BLaER1 treated with 17β-estradiol and CSF1 and Interleukin-3, amounts not matched to agents 10 nM and 100 nM (cell line): ENCODE results near the gene EP400.
A peak's percentile ranks its signal among the peaks of the same experiment; 100 is the strongest.

Source experiments
- H3K27ac ChIP-seq, 11 experiments: shearing (Covaris generic); formaldehyde crosslinking; 2 replicates each; pipeline ENCODE4 v1.8.1; 2022
- H3K27me3 ChIP-seq, 11 experiments: shearing (Covaris generic); formaldehyde crosslinking; 2 replicates each; pipeline ENCODE4 v1.8.1; 2022
- H3K36me3 ChIP-seq, 11 experiments: shearing (Covaris generic); formaldehyde crosslinking; 2 replicates each; pipeline ENCODE4 v1.8.1; 2022
- H3K4me1 ChIP-seq, 10 experiments: shearing (Covaris generic); formaldehyde crosslinking; 2 replicates each; pipeline ENCODE4 v1.8.1; 2022
- H3K4me2 ChIP-seq, 11 experiments: shearing (Covaris generic); formaldehyde crosslinking; 2 replicates each; pipeline ENCODE4 v1.8.1; 2022
- H3K4me3 ChIP-seq, 10 experiments: shearing (Covaris generic); formaldehyde crosslinking; 2 replicates each; pipeline ENCODE4 v1.8.1; 2022
- H3K9ac ChIP-seq, 11 experiments: shearing (Covaris generic); formaldehyde crosslinking; 2 replicates each; pipeline ENCODE4 v1.8.1; 2022
- H3K9me3 ChIP-seq, 11 experiments: shearing (Covaris generic); formaldehyde crosslinking; replicated peaks in 1 of 11; 2 replicates each; pipeline ENCODE4 v1.8.1; 2022
- H4K20me1 ChIP-seq, 11 experiments: shearing (Covaris generic); formaldehyde crosslinking; 2 replicates each; pipeline ENCODE4 v1.8.1; 2022
- Cebpa-rat ChIP-seq, 11 experiments: shearing (Covaris generic); IDR thresholded peaks; 2 replicates each; pipeline ENCODE4 v1.8.1; 2022

EP400 gene

GRCh38 chr12:131941116-131941986 is 8.4 kb upstream of the EP400 start:
- no peaks in the 10 kb centered on the region for H3K9me3 ChIP-seq
- no peak overlapping the region for H3K4me3 ChIP-seq
- TF ChIP-seq Cebpa-rat (IDR thresholded peaks at IDR 0.05) = no peak
- no peak overlapping the region for H3K4me2 ChIP-seq
- H3K27ac ChIP-seq = no peak overlapping the region
- H3K27me3 ChIP-seq = no peaks in the 10 kb centered on the region
- peaks cover 0 to 94% (median 56%) of the 10 kb centered on the region in 11 experiments; a peak in 18 of 22 replicates for H4K20me1 ChIP-seq
- peaks cover 78 to 92% (median 90%) of the 10 kb centered on the region in 11 experiments for H3K36me3 ChIP-seq
- H3K4me1 ChIP-seq = peaks cover 0 to 12% (median 2%) of the 10 kb centered on the region in 10 experiments; a peak in 4 of 20 replicates
- H3K9ac ChIP-seq = no peak overlapping the region

GRCh38 chr12:131941987-131942341 is 7.8 kb upstream of the EP400 start:
- H3K36me3 ChIP-seq = peaks cover 72 to 86% (median 84%) of the 10 kb centered on the region in 11 experiments
- H3K27ac ChIP-seq = no peak overlapping the region
- H3K9me3 ChIP-seq = no peaks in the 10 kb centered on the region
- no peak overlapping the region for H3K9ac ChIP-seq
- no peak for TF ChIP-seq Cebpa-rat (IDR thresholded peaks at IDR 0.05)
- H3K4me2 ChIP-seq = no peak overlapping the region
- peaks cover 0 to 12% (median 2%) of the 10 kb centered on the region in 10 experiments; a peak in 5 of 20 replicates for H3K4me1 ChIP-seq
- peaks cover 0 to 92% (median 56%) of the 10 kb centered on the region in 11 experiments; a peak in 18 of 22 replicates for H4K20me1 ChIP-seq
- H3K27me3 ChIP-seq = no peaks in the 10 kb centered on the region
- H3K4me3 ChIP-seq = no peak overlapping the region

GRCh38 chr12:131942671-131943070 is 7.1 kb upstream of the EP400 start:
- Histone ChIP-seq H3K9me3 (no peaks in the 10 kb centered on the region), H3K36me3 (peaks cover 70 to 79% (median 77%) of the 10 kb centered on the region in 11 experiments), H4K20me1 (peaks cover 0 to 89% (median 54%) of the 10 kb centered on the region in 11 experiments; a peak in 18 of 22 replicates), H3K27ac (no peak overlapping the region), H3K4me3 (no peak overlapping the region), H3K27me3 (no peaks in the 10 kb centered on the region), H3K9ac (no peak overlapping the region), H3K4me2 (no peak overlapping the region), H3K4me1 (peaks cover 0 to 18% (median 6%) of the 10 kb centered on the region in 10 experiments; a peak in 10 of 20 replicates)
- no peak for TF ChIP-seq Cebpa-rat (IDR thresholded peaks at IDR 0.05)

- H4K20me1 ChIP-seq = peaks cover 0 to 81% (median 50%) of the 10 kb centered on the region in 11 experiments; a peak in 18 of 22 replicates
- peaks cover 63 to 72% (median 70%) of the 10 kb centered on the region in 11 experiments for H3K36me3 ChIP-seq
Measured at GRCh38 chr12:131943389-131943788, 6.4 kb upstream of the EP400 start.

DNA sequence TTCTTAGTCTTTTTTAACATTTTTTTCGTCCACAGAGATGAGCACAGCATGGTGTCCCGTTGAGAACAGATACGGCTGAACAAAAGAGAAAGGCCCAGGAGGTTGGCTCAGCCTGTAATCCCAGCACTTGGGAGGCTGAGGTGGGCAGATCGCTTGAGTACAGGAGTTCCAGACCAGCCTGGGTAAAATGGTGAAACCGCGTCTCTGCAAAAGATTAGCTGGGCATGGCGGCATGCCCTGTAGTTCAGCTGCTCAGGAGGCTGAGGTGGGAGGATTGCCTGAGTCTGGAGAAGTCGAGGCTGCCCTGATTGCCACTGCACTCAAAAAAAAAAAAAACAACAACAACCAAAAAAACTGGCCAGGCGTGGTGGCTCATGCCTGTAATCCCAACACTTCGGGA is 5.9 kb upstream of the EP400 start:
- H3K27me3 ChIP-seq = no peaks in the 10 kb centered on the region
- peaks cover 60 to 67% (median 65%) of the 10 kb centered on the region in 11 experiments for H3K36me3 ChIP-seq
- no peak overlapping the region for H3K4me3 ChIP-seq
- no peak overlapping the region for H3K9ac ChIP-seq
- peaks cover 0 to 27% (median 11%) of the 10 kb centered on the region in 10 experiments; a peak in 11 of 20 replicates for H3K4me1 ChIP-seq
- TF ChIP-seq Cebpa-rat (IDR thresholded peaks at IDR 0.05) = no peak
- H4K20me1 ChIP-seq = peaks cover 0 to 77% (median 48%) of the 10 kb centered on the region in 11 experiments; a peak in 18 of 22 replicates
- no peak overlapping the region for H3K27ac ChIP-seq
- H3K4me2 ChIP-seq = no peak overlapping the region
- no peaks in the 10 kb centered on the region for H3K9me3 ChIP-seq

More at GRCh38 chr12:131943389-131943788, 6.4 kb upstream of the EP400 start:
- Histone ChIP-seq H3K4me2 (no peak overlapping the region), H3K9ac (no peak overlapping the region), H3K27me3 (no peaks in the 10 kb centered on the region), H3K9me3 (no peaks in the 10 kb centered on the region), H3K4me1 (peaks cover 0 to 25% (median 9%) of the 10 kb centered on the region in 10 experiments; a peak in 10 of 20 replicates), H3K27ac (no peak overlapping the region), H3K4me3 (no peak overlapping the region)
- no peak for TF ChIP-seq Cebpa-rat (IDR thresholded peaks at IDR 0.05)

- Histone ChIP-seq H3K36me3 (peaks cover 52 to 59% (median 56%) of the 10 kb centered on the region in 11 experiments), H4K20me1 (peaks cover 0 to 68% (median 41%) of the 10 kb centered on the region in 11 experiments; a peak in 18 of 22 replicates)
- no peak for TF ChIP-seq Cebpa-rat (IDR thresholded peaks at IDR 0.05)
Measured at GRCh38 chr12:131944601-131945251, 5.0 kb upstream of the EP400 start.

GRCh38 chr12:131946757-131947156 is 3.0 kb upstream of the EP400 start:
- Histone ChIP-seq H3K9me3 (no peaks in the 10 kb centered on the region), H3K4me1 (peaks cover 11 to 46% (median 27%) of the 10 kb centered on the region in 10 experiments), H3K27ac (no peak overlapping the region), H3K36me3 (peaks cover 32 to 38% (median 36%) of the 10 kb centered on the region in 11 experiments), H3K27me3 (no peaks in the 10 kb centered on the region), H4K20me1 (peaks cover 7 to 66% (median 46%) of the 10 kb centered on the region in 11 experiments; a peak in 20 of 22 replicates), H3K9ac (no peak overlapping the region), H3K4me2 (no peak overlapping the region; a peak in 1 of 22 replicates), H3K4me3 (no peak overlapping the region)
- TF ChIP-seq Cebpa-rat (IDR thresholded peaks at IDR 0.05) = no peak

More at GRCh38 chr12:131944601-131945251, 5.0 kb upstream of the EP400 start:
- Histone ChIP-seq H3K9ac (no peak overlapping the region), H3K4me2 (no peak overlapping the region), H3K9me3 (no peaks in the 10 kb centered on the region), H3K27me3 (no peaks in the 10 kb centered on the region), H3K4me3 (no peak overlapping the region), H3K27ac (no peak overlapping the region), H3K4me1 (peaks cover 0 to 32% (median 15%) of the 10 kb centered on the region in 10 experiments; a peak in 12 of 20 replicates)

DNA sequence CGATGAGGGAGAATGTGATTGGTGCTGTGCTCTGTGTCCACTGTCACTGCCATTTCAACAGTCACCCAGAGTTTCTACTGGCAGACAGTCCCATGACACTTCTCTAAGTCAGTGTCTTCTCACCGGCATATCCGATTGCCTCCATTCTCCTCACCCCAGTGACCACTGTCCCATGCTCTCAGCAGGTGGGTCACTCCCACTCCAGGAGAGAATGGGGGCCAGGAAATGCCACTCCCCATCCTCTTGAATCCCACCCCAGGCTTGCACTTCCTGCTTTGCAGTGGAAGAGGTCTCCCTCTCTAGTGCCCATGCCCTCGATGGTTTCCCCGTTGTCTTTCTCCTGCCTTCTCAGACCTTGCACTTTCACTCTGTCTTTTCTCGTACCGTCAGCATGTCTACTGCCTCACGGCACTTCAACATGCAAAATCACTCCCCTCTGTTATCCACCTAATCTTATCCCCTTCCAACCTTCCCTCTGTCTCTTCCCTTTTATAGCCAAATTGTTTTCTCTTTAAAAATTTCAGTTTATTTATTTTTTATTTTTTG is 2.2 kb upstream of the EP400 start:
- Histone ChIP-seq H3K9ac (peak overlapping the region in 1 of 11 experiments; percentile 47; a peak in 1 of 22 replicates), H3K9me3 (no peaks in the 10 kb centered on the region), H3K4me1 (peaks cover 13 to 54% (median 35%) of the 10 kb centered on the region in 10 experiments), H3K27ac (0 out of 22 replicates have a peak overlapping the region, but pooled peaks of 2 of the 11 experiments have one; percentile 3 to 4), H3K27me3 (no peaks in the 10 kb centered on the region), H4K20me1 (peaks cover 7 to 66% (median 47%) of the 10 kb centered on the region in 11 experiments; a peak in 20 of 22 replicates), H3K4me2 (peak overlapping the region in 7 of 11 experiments; percentile 2 to 59 (median 23); a peak in 7 of 22 replicates), H3K4me3 (no peak overlapping the region), H3K36me3 (peaks cover 25 to 33% (median 30%) of the 10 kb centered on the region in 11 experiments)
- TF ChIP-seq Cebpa-rat (IDR thresholded peaks at IDR 0.05) = no peak
